DOHH2 (cell line): ENCODE measurements around the gene DAZAP2.

Experiments used
- H3F3A ChIP-seq: fragments of 200-600 bp; sonication (generic), shearing (Covaris generic); 2 replicates; pipeline ENCODE4 v1.6.0; 2016; ENCODE audit warnings: antibody characterized with exemption, mild to moderate bottlenecking; ENCODE audit not compliant: control insufficient read depth, insufficient read depth
- H3K27ac ChIP-seq: fragments of 200-600 bp; sonication (generic); 2 replicates; pipeline ENCODE4 v1.5.1; 2014; ENCODE audit warnings: low read depth, mild to moderate bottlenecking, low read length, moderate library complexity
- H3K27me3 ChIP-seq: fragments of 200-600 bp; sonication (generic); 2 replicates; pipeline ENCODE4 v1.6.1; 2014; ENCODE audit warnings: mild to moderate bottlenecking, low read length, mixed read lengths; ENCODE audit not compliant: control insufficient read depth
- H3K36me3 ChIP-seq: fragments of 200-600 bp; sonication (generic); 2 replicates; pipeline ENCODE4 v1.6.1; 2014; ENCODE audit warnings: mild to moderate bottlenecking, low read length, moderate library complexity, mixed read lengths; ENCODE audit not compliant: control insufficient read depth
- H3K4me1 ChIP-seq: fragments of 200-600 bp; sonication (generic); 2 replicates; pipeline ENCODE4 v1.6.1; 2014; ENCODE audit warnings: mild to moderate bottlenecking, low read length, mixed read lengths; ENCODE audit not compliant: control insufficient read depth
- H3K4me2 ChIP-seq: fragments of 200-600 bp; sonication (generic); 2 replicates; pipeline ENCODE4 v1.6.0; 2014; ENCODE audit warnings: mild to moderate bottlenecking, low read length, moderate library complexity
- H3K4me3 ChIP-seq: fragments of 200-600 bp; sonication (generic); 2 replicates; pipeline ENCODE4 v1.5.1; 2014; ENCODE audit warnings: mild to moderate bottlenecking, low read length, mixed read lengths
- H3K79me2 ChIP-seq: fragments of 200-600 bp; sonication (generic); 2 replicates; pipeline ENCODE4 v1.6.1; 2014; ENCODE audit warnings: mild to moderate bottlenecking, low read length, mixed read lengths; ENCODE audit not compliant: control insufficient read depth
- H3K9me2 ChIP-seq: fragments of 200-600 bp; sonication (generic); replicated peaks from 2 replicates; pipeline ENCODE4 v1.6.1; 2014; ENCODE audit warnings: mild to moderate bottlenecking, low read length, mixed read lengths; ENCODE audit not compliant: control insufficient read depth
- H3K9me3 ChIP-seq: fragments of 200-600 bp; sonication (generic); 2 replicates; pipeline ENCODE4 v1.6.1; 2014; ENCODE audit warnings: antibody characterized with exemption, low read length, mixed read lengths; ENCODE audit not compliant: control insufficient read depth, insufficient read depth
- H4K20me1 ChIP-seq: fragments of 200-600 bp; sonication (generic); 2 replicates; pipeline ENCODE4 v1.6.0; 2014; ENCODE audit warnings: low read depth, mild to moderate bottlenecking, antibody characterized with exemption, low read length, moderate library complexity; ENCODE audit not compliant: control insufficient read depth, insufficient read depth
- EZH2phosphoT487 ChIP-seq: fragments of 200-600 bp; sonication (generic); IDR thresholded peaks from 2 replicates; pipeline ENCODE4 v1.6.1; 2017; ENCODE audit warnings: borderline replicate concordance, mild to moderate bottlenecking, antibody characterized with exemption, low read length, moderate library complexity, mixed read lengths
- TF ChIP-seq, protein P1 (sequence below): fragments of 200-600 bp; sonication (generic); IDR thresholded peaks from one replicate; pipeline ENCODE4 v1.5.1; 2014; ENCODE audit warnings: antibody characterized with exemption, mild to moderate bottlenecking, low read depth, low read length; ENCODE audit not compliant: poor library complexity, severe bottlenecking

The DAZAP2 gene

GRCh38 chr12:51199366-51199945 lies 39.2 kb upstream of the DAZAP2 start:
- no peaks in the 10 kb centered on the region for H3F3A ChIP-seq
- no peak overlapping the region for H3K4me3 ChIP-seq
- no peak overlapping the region for H3K27ac ChIP-seq
- no peaks in the 10 kb centered on the region for H3K79me2 ChIP-seq
- no peaks in the 10 kb centered on the region for H3K4me1 ChIP-seq
- no peaks in the 10 kb centered on the region for H3K9me3 ChIP-seq
- H3K9me2 ChIP-seq: no peaks in the 10 kb centered on the region
- H3K36me3 ChIP-seq: no peaks in the 10 kb centered on the region
- no peak for TF ChIP-seq EZH2phosphoT487
- no peaks in the 10 kb centered on the region for H3K27me3 ChIP-seq
- no peaks in the 10 kb centered on the region for H4K20me1 ChIP-seq
- no peak overlapping the region for H3K4me2 ChIP-seq

DNA sequence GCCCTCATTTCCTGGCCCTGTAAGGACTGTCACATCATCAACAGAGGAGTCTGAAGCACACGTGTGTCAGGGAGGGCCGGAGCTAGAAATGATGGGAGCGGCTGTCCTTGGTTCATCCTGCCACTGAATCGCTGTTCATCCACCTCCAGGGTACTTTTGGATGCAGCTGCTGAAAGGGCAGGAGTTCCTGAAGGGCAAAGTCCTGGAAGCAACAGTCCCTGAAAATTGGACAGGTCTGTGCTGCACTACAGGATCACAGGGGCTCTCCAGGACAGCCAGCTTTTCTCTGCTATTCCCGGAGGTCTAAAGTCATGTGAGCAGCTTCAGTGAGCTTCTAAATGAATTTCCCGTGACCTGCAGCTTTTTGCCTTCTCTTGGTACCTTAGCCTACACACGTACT lies 38.5 kb upstream of the DAZAP2 start:
- Histone ChIP-seq H3K27ac (no peak overlapping the region), H3K4me3 (no peak overlapping the region), H3K9me2 (no peaks in the 10 kb centered on the region), H3K27me3 (no peaks in the 10 kb centered on the region), H3K9me3 (no peaks in the 10 kb centered on the region), H3K36me3 (no peaks in the 10 kb centered on the region), H3K4me2 (no peak overlapping the region), H4K20me1 (no peaks in the 10 kb centered on the region), H3K79me2 (no peaks in the 10 kb centered on the region), H3K4me1 (no peaks in the 10 kb centered on the region), H3F3A (no peaks in the 10 kb centered on the region)
- no peak for TF ChIP-seq EZH2phosphoT487
- TF ChIP-seq, protein P1, sequence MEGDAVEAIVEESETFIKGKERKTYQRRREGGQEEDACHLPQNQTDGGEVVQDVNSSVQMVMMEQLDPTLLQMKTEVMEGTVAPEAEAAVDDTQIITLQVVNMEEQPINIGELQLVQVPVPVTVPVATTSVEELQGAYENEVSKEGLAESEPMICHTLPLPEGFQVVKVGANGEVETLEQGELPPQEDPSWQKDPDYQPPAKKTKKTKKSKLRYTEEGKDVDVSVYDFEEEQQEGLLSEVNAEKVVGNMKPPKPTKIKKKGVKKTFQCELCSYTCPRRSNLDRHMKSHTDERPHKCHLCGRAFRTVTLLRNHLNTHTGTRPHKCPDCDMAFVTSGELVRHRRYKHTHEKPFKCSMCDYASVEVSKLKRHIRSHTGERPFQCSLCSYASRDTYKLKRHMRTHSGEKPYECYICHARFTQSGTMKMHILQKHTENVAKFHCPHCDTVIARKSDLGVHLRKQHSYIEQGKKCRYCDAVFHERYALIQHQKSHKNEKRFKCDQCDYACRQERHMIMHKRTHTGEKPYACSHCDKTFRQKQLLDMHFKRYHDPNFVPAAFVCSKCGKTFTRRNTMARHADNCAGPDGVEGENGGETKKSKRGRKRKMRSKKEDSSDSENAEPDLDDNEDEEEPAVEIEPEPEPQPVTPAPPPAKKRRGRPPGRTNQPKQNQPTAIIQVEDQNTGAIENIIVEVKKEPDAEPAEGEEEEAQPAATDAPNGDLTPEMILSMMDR: no peak

- no peaks in the 10 kb centered on the region for H3K9me2 ChIP-seq
- no peak for TF ChIP-seq EZH2phosphoT487
- TF ChIP-seq, protein P1: no peak
- H4K20me1 ChIP-seq: no peaks in the 10 kb centered on the region
- H3K9me3 ChIP-seq: no peaks in the 10 kb centered on the region
- H3K36me3 ChIP-seq: no peaks in the 10 kb centered on the region
- no peak overlapping the region for H3K4me3 ChIP-seq
- no peak overlapping the region for H3K27ac ChIP-seq
- no peak overlapping the region for H3K4me2 ChIP-seq
- no peaks in the 10 kb centered on the region for H3K27me3 ChIP-seq
- no peaks in the 10 kb centered on the region for H3K79me2 ChIP-seq
- no peaks in the 10 kb centered on the region for H3K4me1 ChIP-seq
- no peaks in the 10 kb centered on the region for H3F3A ChIP-seq
Measured at GRCh38 chr12:51200806-51201205, 37.8 kb upstream of the DAZAP2 start.

- Histone ChIP-seq H3F3A (no peaks in the 10 kb centered on the region), H3K79me2 (no peaks in the 10 kb centered on the region), H3K4me2 (no peak overlapping the region), H4K20me1 (no peaks in the 10 kb centered on the region), H3K36me3 (no peaks in the 10 kb centered on the region), H3K9me2 (no peaks in the 10 kb centered on the region), H3K27ac (no peak overlapping the region), H3K4me1 (no peaks in the 10 kb centered on the region), H3K9me3 (no peaks in the 10 kb centered on the region), H3K27me3 (no peaks in the 10 kb centered on the region), H3K4me3 (no peak overlapping the region)
- no peak for TF ChIP-seq EZH2phosphoT487
- TF ChIP-seq, protein P1: no peak
Measured at GRCh38 chr12:51202718-51203117, 35.9 kb upstream of the DAZAP2 start.
